SK-N-MC (cell line): ENCODE measurements around the gene SEPTIN7.
"Not testable (repeated sequence)": the region's sequence is repeated elsewhere in the genome, so short reads cannot be mapped to it uniquely, and the experiment has no call there.

Source experiments
- DNase-seq: peaks from one replicate; pipeline ENCODE4 v3.0.0-alpha.2; 2011; ENCODE audit warnings: low read depth, low spot score
- H3K27ac ChIP-seq: fragments of 200-600 bp; sonication (generic); 2 replicates; pipeline ENCODE4 v1.5.1; 2016; ENCODE audit warnings: mixed run types
- H3K36me3 ChIP-seq: fragments of 200-600 bp; sonication (generic); 2 replicates; pipeline ENCODE4 v1.6.1; 2017; ENCODE audit warnings: antibody characterized with exemption, low read length, mixed read lengths; ENCODE audit not compliant: insufficient read depth
- H3K4me3 ChIP-seq: fragments of 200-600 bp; sonication (generic); 2 replicates; pipeline ENCODE4 v1.5.1; 2016
- H3K9ac ChIP-seq: fragments of 200-600 bp; sonication (generic); 2 replicates; pipeline ENCODE4 v1.8.0; 2017; ENCODE audit warnings: mixed run types, mixed read lengths; ENCODE audit not compliant: insufficient read length
- H3K9me3 ChIP-seq: fragments of 200-600 bp; sonication (generic); 2 replicates; pipeline ENCODE4 v1.6.1; 2017; ENCODE audit warnings: low read depth, mild to moderate bottlenecking, antibody characterized with exemption, low read length, moderate library complexity, mixed read lengths
- EZH2 ChIP-seq: fragments of 200-600 bp; sonication (generic); IDR thresholded peaks from one replicate; pipeline ENCODE4 v1.6.1; 2017; ENCODE audit warnings: antibody characterized with exemption
- FOXP2 ChIP-seq: optimal IDR thresholded peaks from 2 replicates; pipeline ENCODE3; 2011; ENCODE audit warnings: mild to moderate bottlenecking, moderate library complexity; ENCODE audit not compliant: insufficient read depth; ENCODE audit errors: extremely low read length, control extremely low read depth
- POLR2AphosphoS5 ChIP-seq: IDR thresholded peaks from 2 replicates; pipeline ENCODE4 v1.6.1; 2012; ENCODE audit warnings: mild to moderate bottlenecking, low read depth, low read length, borderline replicate concordance

Gene SEPTIN7

GRCh38 chr7:35800718-35801391 lies at the start of gene SEPTIN7:
Gene SEPTIN7, plus strand, starts transcription at chr7:35801057. Its CDS starts 153 bp downstream, at chr7:35801210.
- H3K36me3 ChIP-seq: no peaks in the 10 kb centered on the region; the same call in 1 of the 2 replicates
- peak within 1 kb of the TSS; percentile 94 for H3K4me3 ChIP-seq
- peak; percentile 73 for DNase-seq
- peak within 1 kb of the TSS; percentile 98 for H3K27ac ChIP-seq
- TF ChIP-seq POLR2AphosphoS5: peak; percentile 82; the same call in 1 of the 2 replicates
- TF ChIP-seq FOXP2: no peak
- no peaks in the 10 kb centered on the region for H3K9me3 ChIP-seq
- H3K9ac ChIP-seq: peak within 1 kb of the TSS; percentile 99

GRCh38 chr7:35752742-35753141 lies 48.1 kb upstream of the SEPTIN7 start:
- no peak for TF ChIP-seq POLR2AphosphoS5
- TF ChIP-seq FOXP2: no peak
- TF ChIP-seq EZH2: no peak
- no peak overlapping the region for H3K27ac ChIP-seq
- no peaks in the 10 kb centered on the region for H3K9me3 ChIP-seq
- H3K36me3 ChIP-seq: no peaks in the 10 kb centered on the region
- H3K9ac ChIP-seq: no peak overlapping the region
- H3K4me3 ChIP-seq: no peak overlapping the region
- DNase-seq: no peak

- Histone ChIP-seq H3K9me3 (no peaks in the 10 kb centered on the region), H3K9ac (peak overlapping the region; percentile 14), H3K4me3 (peak overlapping the region; percentile 44), H3K36me3 (no peaks in the 10 kb centered on the region), H3K27ac (peak overlapping the region; percentile 83)
- no peak for DNase-seq
- no peak for TF ChIP-seq EZH2
Observed at GRCh38 chr7:35753761-35754603, 46.9 kb upstream of the SEPTIN7 start.

GRCh38 chr7:35754741-35755140 lies 46.1 kb upstream of the SEPTIN7 start:
- H3K9ac ChIP-seq: peak overlapping the region; percentile 14
- H3K4me3 ChIP-seq: peak overlapping the region; percentile 44
- H3K36me3 ChIP-seq: no peaks in the 10 kb centered on the region
- no peaks in the 10 kb centered on the region for H3K9me3 ChIP-seq
- DNase-seq: no peak
- TF ChIP-seq FOXP2 (no peak), POLR2AphosphoS5 (no peak), EZH2 (no peak)
- peak overlapping the region; percentile 83 for H3K27ac ChIP-seq

- H3K9me3 ChIP-seq: no peaks in the 10 kb centered on the region
- no peaks in the 10 kb centered on the region for H3K36me3 ChIP-seq
- no peak overlapping the region for H3K4me3 ChIP-seq
- 0 out of 2 replicates have a peak overlapping the region, but pooled peaks have one; percentile 83 for H3K27ac ChIP-seq
- TF ChIP-seq POLR2AphosphoS5: no peak
- DNase-seq: no peak
- no peak overlapping the region for H3K9ac ChIP-seq
Observed at GRCh38 chr7:35755711-35756110, 45.1 kb upstream of the SEPTIN7 start.

- not testable (repeated sequence) for H3K36me3 ChIP-seq, H3K9me3 ChIP-seq, H3K27ac ChIP-seq, H3K9ac ChIP-seq, H3K4me3 ChIP-seq, DNase-seq
Observed at GRCh38 chr7:35756453-35756852, 44.4 kb upstream of the SEPTIN7 start.

GRCh38 chr7:35757574-35757973 lies 43.3 kb upstream of the SEPTIN7 start:
- H3K27ac ChIP-seq: no peak overlapping the region
- no peaks in the 10 kb centered on the region for H3K9me3 ChIP-seq
- H3K9ac ChIP-seq: no peak overlapping the region
- H3K36me3 ChIP-seq: no peaks in the 10 kb centered on the region
- no peak for TF ChIP-seq EZH2
- DNase-seq: no peak
- H3K4me3 ChIP-seq: no peak overlapping the region

GRCh38 chr7:35758421-35758820 lies 42.4 kb upstream of the SEPTIN7 start:
- no peak for DNase-seq
- Histone ChIP-seq H3K36me3 (no peaks in the 10 kb centered on the region), H3K9ac (no peak overlapping the region), H3K27ac (no peak overlapping the region), H3K9me3 (no peaks in the 10 kb centered on the region), H3K4me3 (no peak overlapping the region)
- TF ChIP-seq POLR2AphosphoS5: no peak
- no peak for TF ChIP-seq EZH2
- TF ChIP-seq FOXP2: no peak
